Hindlimb muscle (tissue), 1 donor: Measurements from ENCODE around the gene TRAPPC2. TPM values are rescaled to one million over a fixed set of nuclear protein-coding genes. Genes with fewer than 3 reads are reported as not detected.

ENCODE experiments used
- DNase-seq: peaks from one replicate; pipeline ENCODE4 v3.0.0-alpha.2; 2013
- polyA plus RNA-seq: library from polyadenylated mRNA; unstranded; fragments of 120-200 nt; gene quantifications from one replicate; pipeline ENCODE4 v1.2.1, GENCODE V29; 2013; ENCODE audit not compliant: insufficient read length

Gene TRAPPC2
- polyA plus RNA-seq: 10.4 TPM

- peak; percentile 90 for DNase-seq
Observed at GRCh38 chrX:13734278-13735172, at the start of gene TRAPPC2, which contains the start of gene OFD1. Gene TRAPPC2 (minus strand): TSS chrX:13734620. CDS start chrX:13719963, 14,657 bp downstream. Gene OFD1 (plus strand): TSS chrX:13734748. CDS start chrX:13735072, 324 bp downstream.

GRCh38 chrX:13780868-13781427 lies 46.5 kb upstream of the TRAPPC2 start:
- DNase-seq: no peak

- no peak for DNase-seq
Observed at GRCh38 chrX:13778916-13779315, 44.5 kb upstream of the TRAPPC2 start.

GRCh38 chrX:13776387-13776786 lies 42.0 kb upstream of the TRAPPC2 start:
- DNase-seq: no peak

GRCh38 chrX:13775837-13776236 lies 41.4 kb upstream of the TRAPPC2 start:
- DNase-seq: no peak

- DNase-seq: no peak
Observed at GRCh38 chrX:13774696-13775095, 40.3 kb upstream of the TRAPPC2 start.

GRCh38 chrX:13770013-13770535 lies 35.7 kb upstream of the TRAPPC2 start:
- DNase-seq: no peak

- no peak for DNase-seq
Observed at GRCh38 chrX:13768939-13769338, 34.5 kb upstream of the TRAPPC2 start.

GRCh38 chrX:13764765-13765164 lies 30.3 kb upstream of the TRAPPC2 start:
- DNase-seq: no peak

- no peak for DNase-seq
Observed at GRCh38 chrX:13764281-13764680, 29.9 kb upstream of the TRAPPC2 start.

- no peak for DNase-seq
Observed at GRCh38 chrX:13763489-13763888, 29.1 kb upstream of the TRAPPC2 start.

- DNase-seq: no peak
Observed at GRCh38 chrX:13761606-13762414, 27.4 kb upstream of the TRAPPC2 start.

GRCh38 chrX:13760426-13760825 lies 26.0 kb upstream of the TRAPPC2 start:
- DNase-seq: no peak

GRCh38 chrX:13759152-13759718 lies 24.8 kb upstream of the TRAPPC2 start:
- DNase-seq: no peak

GRCh38 chrX:13756381-13756780 lies 22.0 kb upstream of the TRAPPC2 start:
- no peak for DNase-seq

GRCh38 chrX:13755254-13755653 lies 20.8 kb upstream of the TRAPPC2 start:
- no peak for DNase-seq

GRCh38 chrX:13754765-13755164 lies 20.3 kb upstream of the TRAPPC2 start:
- no peak for DNase-seq

- DNase-seq: no peak
Observed at GRCh38 chrX:13752646-13753045, 18.2 kb upstream of the TRAPPC2 start.

- no peak for DNase-seq
Observed at GRCh38 chrX:13752141-13752540, 17.7 kb upstream of the TRAPPC2 start.

- DNase-seq: no peak
Observed at GRCh38 chrX:13750812-13751211, 16.4 kb upstream of the TRAPPC2 start.

- DNase-seq: no peak
Observed at GRCh38 chrX:13750204-13750603, 15.8 kb upstream of the TRAPPC2 start.

GRCh38 chrX:13748486-13748885 lies 14.1 kb upstream of the TRAPPC2 start:
- DNase-seq: no peak
